22Rv1 (cell line): ENCODE data around the gene MINDY4.

ENCODE experiments used
- CTCF ChIP-seq: fragments of 450-650 bp; IDR thresholded peaks from 2 replicates; pipeline ENCODE4 v1.5.1; 2017; ENCODE audit warnings: mild to moderate bottlenecking
- ZFX ChIP-seq: fragments of 450-650 bp; IDR thresholded peaks from 2 replicates; pipeline ENCODE4 v1.6.1; 2017; ENCODE audit warnings: antibody characterized with exemption, borderline replicate concordance

GRCh38 chr7:30873207-30873606, 102.0 kb downstream of the MINDY4 start:
- no peak for TF ChIP-seq CTCF
- TF ChIP-seq ZFX, result no peak
